Right lobe of liver (tissue), 6 donors: ENCODE data around the gene TBXAS1. TPM values are rescaled to one million over a fixed set of nuclear protein-coding genes. Genes with fewer than 3 reads are reported as not detected.

ENCODE experiments used
- ATAC-seq, 4 donors: fragments of 200-7000 bp; cut with Tn5 transposase; one replicate each; pipeline ENCODE4 v1.9.1; 2020; ENCODE audit warnings: mild to moderate bottlenecking in 4 of 4, moderate library complexity in 4 of 4
- DNase-seq, 3 donors: peaks; one replicate each; pipeline ENCODE4 v3.0.0-alpha.2; 2020
- H3K27ac ChIP-seq, 3 donors: fragments of 200-600 bp; one replicate each; pipeline ENCODE4 v1.8.0; 2022
- H3K27me3 ChIP-seq, 2 donors: fragments of 200-600 bp; one replicate each; pipeline ENCODE4 v1.8.0; 2022
- H3K36me3 ChIP-seq, 4 donors: fragments of 200-600 bp; sonication (generic) in 1 of 4; one replicate each; pipeline versions ENCODE4 v1.5.1 to v1.8.0; 2017 to 2022; ENCODE audit warnings: control low read depth in 1 of 4
- H3K4me1 ChIP-seq, 4 donors: fragments of 200-600 bp; sonication (generic) in 1 of 4; one replicate each; pipeline versions ENCODE4 v1.5.1 to v1.8.0; 2017 to 2022; ENCODE audit warnings: control low read depth in 1 of 4
- H3K4me3 ChIP-seq, 3 donors: fragments of 200-600 bp; one replicate each; pipeline ENCODE4 v1.8.0; 2022
- H3K9me3 ChIP-seq, 4 donors: fragments of 200-600 bp; sonication (generic) in 1 of 4; one replicate each; pipeline versions ENCODE4 v1.5.1 to v1.8.0; 2017 to 2022; ENCODE audit warnings: control low read depth in 1 of 4
- CTCF ChIP-seq, 4 donors: fragments of 200-600 bp in 3 of 4; fragments of 450-650 bp in 1 of 4; IDR thresholded peaks; one replicate each; pipeline versions ENCODE4 v1.5.1 to v1.8.0; 2016 to 2022; ENCODE audit warnings: antibody characterized with exemption in 4 of 4, mild to moderate bottlenecking in 2 of 4
- POLR2A ChIP-seq: fragments of 450-650 bp; IDR thresholded peaks from one replicate; pipeline ENCODE4 v1.6.1; 2017; ENCODE audit warnings: antibody characterized with exemption, mild to moderate bottlenecking
- WGBS: methylation state at CpG from one replicate; pipeline ENCODE4 v1.1.6; 2018; ENCODE audit warnings: low coverage, low lambda C conversion rate; ENCODE audit not compliant: insufficient coverage; ENCODE audit errors: missing lambda C conversion rate; 5-methylcytosine and 5-hydroxymethylcytosine counted together
- intact Hi-C, 2 donors: fragments of 100-400 bp; cut with DNase I; formaldehyde crosslinking; loops; one replicate each; pipeline versions ENCODE4 v1.11.2 to v1.14.1; 2022
- total RNA-seq, 6 experiments: library from RNA; depleted of rRNA in 2 of 6; stranded (reverse); fragments of >200 nt in 2 of 6; fragmentation: NEBNext Ultra II Directional in 3 of 6; extraction: Animal tissue kit (Norgen Biotek cat#: 25700) in 3 of 6; gene quantifications; one replicate each; pipeline versions ENCODE4 v1.1.0 to v1.2.4, GENCODE V29; 2016 to 2023
- donor health status: DM: no; HTN: yes; CAD: no.
- donor health status: DM: no; HTN: no; CAD: no.
- donor health status: DM: no; HTN: no; CAD: no.
- donor health status: DM: no; HTN: yes; CAD: no.
- donor health status: DM: no; HTN: yes; CAD: no.

Gene TBXAS1
- total RNA-seq, 6 experiments from 2014 or later: 7.6 to 15.6 (median 12.2) TPM

- peak overlapping the region; percentile 63 to 80 (median 76) for H3K4me3 ChIP-seq
These were observed 232.5 kb downstream of the TBXAS1 start for GRCh38 chr7:140061607-140061930.

GRCh38 chr7:140062118-140062527 is 233.1 kb downstream of the TBXAS1 start:
- peak in 3 of 4 donors; percentile 4 to 8 (median 7) for ATAC-seq
- WGBS: 0% methylated on average over 8 of the region's 32 CpGs
- no peak for TF ChIP-seq POLR2A
- no peak for TF ChIP-seq CTCF (IDR thresholded peaks at IDR 0.05)
- intact Hi-C loops: loop anchor here in 1 of 2 donors (10.0 kb wide), 1 partner anchor 113 kb away; the partner anchor contains the start of gene KDM7A
- Histone ChIP-seq H3K27me3 (no peaks in the 10 kb centered on the region), H3K9me3 (no peaks in the 10 kb centered on the region), H3K4me3 (peak overlapping the region; percentile 63 to 80 (median 76)), H3K27ac (peak overlapping the region; percentile 80 to 92 (median 83)), H3K36me3 (peaks cover 0 to 2% (median 0%) of the 10 kb centered on the region in 4 donors), H3K4me1 (peaks cover 0 to 30% (median 13%) of the 10 kb centered on the region in 4 donors)
- peak in 1 of 3 donors; percentile 52 for DNase-seq

More at GRCh38 chr7:140061607-140061930, 232.5 kb downstream of the TBXAS1 start:
- WGBS: 92% methylated on average over 2 of the region's 2 CpGs
- TF ChIP-seq POLR2A (no peak), CTCF (IDR thresholded peaks at IDR 0.05) (no peak)
- intact Hi-C loops: loop anchor here in 1 of 2 donors (10.0 kb wide), 1 partner anchor 113 kb away; the partner anchor contains the start of gene KDM7A
- Histone ChIP-seq H3K9me3 (no peaks in the 10 kb centered on the region), H3K27ac (peak overlapping the region; percentile 80 to 92 (median 83)), H3K27me3 (no peaks in the 10 kb centered on the region), H3K36me3 (peaks cover 0 to 3% (median 0%) of the 10 kb centered on the region in 4 donors), H3K4me1 (peaks cover 0 to 30% (median 13%) of the 10 kb centered on the region in 4 donors)
- DNase-seq: no peak
- no peak for ATAC-seq

GRCh38 chr7:140062528-140063299 is 233.7 kb downstream of the TBXAS1 start, which contains the start of gene PARP12:
PARP12 (minus strand) TSS chr7:140062951; CDS start chr7:140062847, 104 bp downstream.
- H3K4me1 ChIP-seq: peaks cover 0 to 30% (median 13%) of the 10 kb centered on the region in 4 donors
- WGBS: 4% methylated on average over 14 of the region's 106 CpGs
- DNase-seq: peak; percentile 95 to 97 (median 96)
- H3K4me3 ChIP-seq: peak within 1 kb of the TSS; percentile 63 to 80 (median 76)
- H3K27ac ChIP-seq: peak within 1 kb of the TSS; percentile 80 to 92 (median 83)
- intact Hi-C loops: loop anchor here in 1 of 2 donors (10.0 kb wide), 1 partner anchor 112 kb away; the partner anchor contains the start of gene KDM7A
- H3K27me3 ChIP-seq: no peaks in the 10 kb centered on the region
- H3K36me3 ChIP-seq: no peaks in the 10 kb centered on the region
- peak; percentile 80 to 94 (median 92) for ATAC-seq
- no peaks in the 10 kb centered on the region for H3K9me3 ChIP-seq
- TF ChIP-seq CTCF (IDR thresholded peaks at IDR 0.05) (no peak), POLR2A (peak; percentile 69)

- no peaks in the 10 kb centered on the region for H3K36me3 ChIP-seq
- intact Hi-C loops: loop anchor here in 1 of 2 donors (10.0 kb wide), 1 partner anchor 108 kb away; the partner anchor contains the start of gene KDM7A
- 65% methylated on average over 2 of the region's 2 CpGs for WGBS
- H3K27me3 ChIP-seq: no peaks in the 10 kb centered on the region
- no peak overlapping the region for H3K4me3 ChIP-seq
- no peak overlapping the region for H3K27ac ChIP-seq
- ATAC-seq (no peak), DNase-seq (no peak)
- no peaks in the 10 kb centered on the region for H3K4me1 ChIP-seq
- no peak for TF ChIP-seq POLR2A
- no peak for TF ChIP-seq CTCF (IDR thresholded peaks at IDR 0.05)
- peaks cover 0 to 4% (median 0%) of the 10 kb centered on the region in 4 donors for H3K9me3 ChIP-seq
These were observed 238.0 kb downstream of the TBXAS1 start for GRCh38 chr7:140067052-140067451.
